Smooth muscle cell (in vitro differentiated cells): ENCODE data around the gene EIF4A3. TPM values are rescaled to one million over a fixed set of nuclear protein-coding genes. Genes with fewer than 3 reads are reported as not detected.

ENCODE experiments used
- DNase-seq: peaks from one replicate; lab custom pipeline; 2025; ENCODE audit not compliant: unreplicated experiment; lab: John Stamatoyannopoulos, UW
- H2AFZ ChIP-seq: fragments of 200-600 bp; sonication (generic); 2 replicates; pipeline ENCODE4 v1.6.0; 2016; ENCODE audit warnings: antibody characterized with exemption, low read depth, mild to moderate bottlenecking
- H3F3A ChIP-seq: fragments of 200-600 bp; sonication (generic); 2 replicates; pipeline ENCODE4 v1.6.0; 2017; ENCODE audit warnings: antibody characterized with exemption, low read depth
- H3K27ac ChIP-seq: fragments of 200-600 bp; sonication (generic); 2 replicates; pipeline ENCODE4 v1.5.1; 2016; ENCODE audit warnings: low read depth, mild to moderate bottlenecking
- H3K27me3 ChIP-seq: fragments of 200-600 bp; sonication (generic); 2 replicates; pipeline ENCODE4 v1.6.1; 2016; ENCODE audit warnings: low read depth, mild to moderate bottlenecking
- H3K36me3 ChIP-seq: fragments of 200-600 bp; sonication (generic); 2 replicates; pipeline ENCODE4 v1.5.1; 2016; ENCODE audit warnings: low read depth
- H3K4me1 ChIP-seq: fragments of 200-600 bp; sonication (generic); 2 replicates; pipeline ENCODE4 v1.5.1; 2016; ENCODE audit warnings: low read depth
- H3K4me2 ChIP-seq: fragments of 200-600 bp; sonication (generic); 2 replicates; pipeline ENCODE4 v1.6.0; 2016; ENCODE audit warnings: mild to moderate bottlenecking
- H3K4me3 ChIP-seq: fragments of 200-600 bp; sonication (generic); 2 replicates; pipeline ENCODE4 v1.5.1; 2016; ENCODE audit warnings: mild to moderate bottlenecking
- H3K79me2 ChIP-seq: fragments of 200-600 bp; sonication (generic); 2 replicates; pipeline ENCODE4 v1.6.0; 2016; ENCODE audit warnings: low read depth, mild to moderate bottlenecking
- H3K9ac ChIP-seq: fragments of 200-600 bp; sonication (generic); 2 replicates; pipeline ENCODE4 v1.6.0; 2016; ENCODE audit warnings: low read depth
- H3K9me3 ChIP-seq: fragments of 200-600 bp; sonication (generic); replicated peaks from 2 replicates; pipeline ENCODE4 v1.5.1; 2016; ENCODE audit warnings: low read depth
- H4K20me1 ChIP-seq: fragments of 200-600 bp; sonication (generic); 2 replicates; pipeline ENCODE4 v1.6.0; 2016; ENCODE audit warnings: low read depth
- WGBS: methylation state at CpG from one replicate; pipeline ENCODE4 v1.1.7; 2016; ENCODE audit warnings: low lambda C conversion rate; 5-methylcytosine and 5-hydroxymethylcytosine counted together
- polyA plus RNA-seq: library from polyadenylated mRNA; unstranded; fragments of >200 nt; fragmentation: Nextera tagmentation; extraction: Ambion mirVana; gene quantifications from 2 replicates; pipeline ENCODE4 v1.2.1, GENCODE V29; 2016
- total RNA-seq: library from RNA; depleted of rRNA; stranded (reverse); fragments of >200 nt; gene quantifications from 2 replicates; pipeline ENCODE4 v1.2.3, GENCODE V29; 2014
- TF ChIP-seq, protein P1 (sequence below): fragments of 200-600 bp; sonication (generic); IDR thresholded peaks from 2 replicates; pipeline ENCODE4 v1.5.1; 2017; ENCODE audit warnings: borderline replicate concordance, mild to moderate bottlenecking, antibody characterized with exemption; ENCODE audit not compliant: insufficient read depth, poor library complexity, severe bottlenecking

EIF4A3 gene
- total and polyA plus RNA-seq, 2 experiments from 2014 or later = 86.1 to 109 TPM

- Histone ChIP-seq H4K20me1 (no peaks in the 10 kb centered on the region), H3K9ac (no peak overlapping the region), H3K79me2 (no peaks in the 10 kb centered on the region), H2AFZ (no peak overlapping the region), H3K4me1 (peaks cover 5% of the 10 kb centered on the region), H3K27me3 (no peaks in the 10 kb centered on the region), H3K36me3 (no peaks in the 10 kb centered on the region), H3K27ac (no peak overlapping the region), H3K4me3 (no peak overlapping the region), H3K4me2 (no peak overlapping the region), H3F3A (no peaks in the 10 kb centered on the region), H3K9me3 (no peaks in the 10 kb centered on the region)
- WGBS = over 99% methylated on average over 23 of the region's 23 CpGs
- TF ChIP-seq, protein P1, sequence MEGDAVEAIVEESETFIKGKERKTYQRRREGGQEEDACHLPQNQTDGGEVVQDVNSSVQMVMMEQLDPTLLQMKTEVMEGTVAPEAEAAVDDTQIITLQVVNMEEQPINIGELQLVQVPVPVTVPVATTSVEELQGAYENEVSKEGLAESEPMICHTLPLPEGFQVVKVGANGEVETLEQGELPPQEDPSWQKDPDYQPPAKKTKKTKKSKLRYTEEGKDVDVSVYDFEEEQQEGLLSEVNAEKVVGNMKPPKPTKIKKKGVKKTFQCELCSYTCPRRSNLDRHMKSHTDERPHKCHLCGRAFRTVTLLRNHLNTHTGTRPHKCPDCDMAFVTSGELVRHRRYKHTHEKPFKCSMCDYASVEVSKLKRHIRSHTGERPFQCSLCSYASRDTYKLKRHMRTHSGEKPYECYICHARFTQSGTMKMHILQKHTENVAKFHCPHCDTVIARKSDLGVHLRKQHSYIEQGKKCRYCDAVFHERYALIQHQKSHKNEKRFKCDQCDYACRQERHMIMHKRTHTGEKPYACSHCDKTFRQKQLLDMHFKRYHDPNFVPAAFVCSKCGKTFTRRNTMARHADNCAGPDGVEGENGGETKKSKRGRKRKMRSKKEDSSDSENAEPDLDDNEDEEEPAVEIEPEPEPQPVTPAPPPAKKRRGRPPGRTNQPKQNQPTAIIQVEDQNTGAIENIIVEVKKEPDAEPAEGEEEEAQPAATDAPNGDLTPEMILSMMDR = no peak
- DNase-seq = no peak
Measured at GRCh38 chr17:80097844-80098691, 48.9 kb downstream of the EIF4A3 start.

DNA sequence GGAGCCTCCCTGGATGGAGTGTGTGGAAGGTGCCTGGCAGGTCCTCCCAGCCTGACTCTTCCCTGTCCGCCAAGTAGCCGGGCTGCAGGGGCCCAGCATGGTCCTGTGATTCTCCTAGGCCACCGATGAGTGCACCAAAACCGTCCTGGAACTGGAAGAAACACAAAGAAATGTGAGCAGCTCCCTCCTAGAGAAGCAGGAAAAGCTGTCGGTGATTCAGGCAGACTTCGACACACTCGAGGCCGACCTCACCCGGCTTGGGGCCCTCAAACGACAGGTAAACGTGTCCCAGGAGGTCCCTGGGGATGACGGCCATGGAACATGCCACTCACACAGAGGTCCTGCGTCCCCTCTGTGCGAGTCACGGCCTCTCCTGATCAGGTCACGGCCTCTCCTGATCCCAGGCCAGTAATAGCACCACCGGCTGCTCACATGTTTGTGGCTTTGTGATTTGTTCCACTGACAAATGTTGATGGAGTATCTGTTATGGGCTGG lies 49.8 kb downstream of the EIF4A3 start:
- Histone ChIP-seq H3K27ac (no peak overlapping the region), H3K4me3 (no peak overlapping the region), H3K9ac (no peak overlapping the region), H3F3A (no peaks in the 10 kb centered on the region), H3K79me2 (no peaks in the 10 kb centered on the region), H3K4me2 (no peak overlapping the region), H2AFZ (no peak overlapping the region), H4K20me1 (no peaks in the 10 kb centered on the region), H3K27me3 (no peaks in the 10 kb centered on the region), H3K4me1 (peaks cover 5% of the 10 kb centered on the region), H3K36me3 (no peaks in the 10 kb centered on the region), H3K9me3 (no peaks in the 10 kb centered on the region)
- WGBS = 95% methylated on average over 17 of the region's 17 CpGs
- TF ChIP-seq, protein P1 = no peak
- DNase-seq = no peak

DNA sequence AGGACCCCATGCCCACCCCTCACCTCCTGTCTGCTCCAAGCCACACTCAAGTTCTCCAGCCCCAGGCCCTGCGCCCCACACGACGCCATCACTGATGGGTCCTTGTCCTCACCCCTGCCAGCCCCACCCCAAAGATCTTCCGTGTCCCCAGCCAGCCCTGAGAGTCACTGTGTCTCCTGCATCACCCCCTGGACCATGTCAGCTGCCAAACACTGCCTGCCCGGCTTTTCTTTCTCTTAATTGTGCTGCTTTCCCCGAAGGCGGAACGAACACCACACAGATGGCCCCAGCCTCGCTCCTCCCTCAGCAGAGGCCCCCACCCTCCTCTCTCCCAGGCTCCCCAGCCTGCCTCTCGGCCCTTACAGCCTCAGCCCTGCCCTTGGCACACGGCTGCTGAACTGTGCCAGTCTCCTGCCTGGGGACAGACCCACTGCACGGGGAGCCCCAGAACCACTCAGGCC lies 50.3 kb downstream of the EIF4A3 start:
- H3K36me3 ChIP-seq = no peaks in the 10 kb centered on the region
- H2AFZ ChIP-seq = no peak overlapping the region
- H3K79me2 ChIP-seq = no peaks in the 10 kb centered on the region
- no peak overlapping the region for H3K9ac ChIP-seq
- no peaks in the 10 kb centered on the region for H4K20me1 ChIP-seq
- no peaks in the 10 kb centered on the region for H3F3A ChIP-seq
- H3K4me1 ChIP-seq = peaks cover 5% of the 10 kb centered on the region
- TF ChIP-seq, protein P1 = no peak
- H3K27me3 ChIP-seq = no peaks in the 10 kb centered on the region
- DNase-seq = no peak
- 77% methylated on average over 10 of the region's 12 CpGs for WGBS
- H3K9me3 ChIP-seq = no peaks in the 10 kb centered on the region
- H3K4me2 ChIP-seq = no peak overlapping the region
- no peak overlapping the region for H3K27ac ChIP-seq
- no peak overlapping the region for H3K4me3 ChIP-seq
